Measurements from ENCODE around the gene ZNF668.
"Not testable (repeated sequence)": the region's sequence is repeated elsewhere in the genome, so short reads cannot be mapped to it uniquely, and the experiment has no call there.

Gene ZNF668

DNA sequence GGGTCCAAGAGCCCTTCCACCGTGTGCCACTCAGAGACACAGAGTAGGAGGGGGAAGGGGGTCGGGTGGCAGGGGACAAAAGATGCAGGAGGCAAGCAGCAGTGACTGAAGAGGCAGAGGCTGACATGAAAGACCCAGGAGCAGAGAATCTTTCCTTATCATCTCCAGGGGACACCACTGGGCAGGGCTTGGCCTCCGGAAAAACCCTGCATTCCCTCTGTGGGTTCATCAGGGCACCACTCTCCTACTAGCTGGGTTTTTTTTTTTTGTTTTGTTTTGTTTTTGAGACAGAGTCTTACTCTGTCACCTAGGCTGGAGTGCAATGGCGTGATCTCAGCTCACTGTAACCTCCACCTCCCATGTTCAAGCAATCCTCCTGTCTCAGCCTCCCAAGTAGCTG, 42.8 kb downstream of the ZNF668 start:
- H3K27ac ChIP-seq = no peak overlapping the region
- no peak for TF ChIP-seq ZFX (IDR thresholded peaks at IDR 0.05; ENCODE audit: borderline replicate concordance)
- TF ChIP-seq, protein P1, sequence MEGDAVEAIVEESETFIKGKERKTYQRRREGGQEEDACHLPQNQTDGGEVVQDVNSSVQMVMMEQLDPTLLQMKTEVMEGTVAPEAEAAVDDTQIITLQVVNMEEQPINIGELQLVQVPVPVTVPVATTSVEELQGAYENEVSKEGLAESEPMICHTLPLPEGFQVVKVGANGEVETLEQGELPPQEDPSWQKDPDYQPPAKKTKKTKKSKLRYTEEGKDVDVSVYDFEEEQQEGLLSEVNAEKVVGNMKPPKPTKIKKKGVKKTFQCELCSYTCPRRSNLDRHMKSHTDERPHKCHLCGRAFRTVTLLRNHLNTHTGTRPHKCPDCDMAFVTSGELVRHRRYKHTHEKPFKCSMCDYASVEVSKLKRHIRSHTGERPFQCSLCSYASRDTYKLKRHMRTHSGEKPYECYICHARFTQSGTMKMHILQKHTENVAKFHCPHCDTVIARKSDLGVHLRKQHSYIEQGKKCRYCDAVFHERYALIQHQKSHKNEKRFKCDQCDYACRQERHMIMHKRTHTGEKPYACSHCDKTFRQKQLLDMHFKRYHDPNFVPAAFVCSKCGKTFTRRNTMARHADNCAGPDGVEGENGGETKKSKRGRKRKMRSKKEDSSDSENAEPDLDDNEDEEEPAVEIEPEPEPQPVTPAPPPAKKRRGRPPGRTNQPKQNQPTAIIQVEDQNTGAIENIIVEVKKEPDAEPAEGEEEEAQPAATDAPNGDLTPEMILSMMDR (IDR thresholded peaks at IDR 0.05) = no peak

DNA sequence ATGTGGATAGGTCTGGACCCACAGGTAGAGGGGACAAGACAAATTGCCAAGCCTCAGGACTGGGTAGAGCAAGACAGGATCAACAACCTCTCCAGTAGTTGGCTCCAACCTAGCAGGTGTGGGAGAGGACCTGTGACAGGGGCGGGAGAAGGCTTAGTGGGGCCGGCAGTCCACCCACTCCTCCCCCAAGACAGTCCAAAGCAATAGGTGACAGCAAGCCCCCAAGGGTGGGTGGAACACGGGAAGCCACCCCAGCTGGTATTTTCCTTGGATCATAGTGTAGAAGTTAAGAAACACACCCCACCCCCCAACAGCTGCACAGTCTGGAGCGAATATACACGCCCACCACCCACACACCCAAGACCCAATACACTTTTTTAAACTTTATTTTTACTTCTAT, 44.8 kb downstream of the ZNF668 start:
- H3K27ac ChIP-seq = no peak overlapping the region
- TF ChIP-seq, protein P1 (IDR thresholded peaks at IDR 0.05) = no peak
- no peak for TF ChIP-seq ZFX (IDR thresholded peaks at IDR 0.05; ENCODE audit: borderline replicate concordance)

DNA sequence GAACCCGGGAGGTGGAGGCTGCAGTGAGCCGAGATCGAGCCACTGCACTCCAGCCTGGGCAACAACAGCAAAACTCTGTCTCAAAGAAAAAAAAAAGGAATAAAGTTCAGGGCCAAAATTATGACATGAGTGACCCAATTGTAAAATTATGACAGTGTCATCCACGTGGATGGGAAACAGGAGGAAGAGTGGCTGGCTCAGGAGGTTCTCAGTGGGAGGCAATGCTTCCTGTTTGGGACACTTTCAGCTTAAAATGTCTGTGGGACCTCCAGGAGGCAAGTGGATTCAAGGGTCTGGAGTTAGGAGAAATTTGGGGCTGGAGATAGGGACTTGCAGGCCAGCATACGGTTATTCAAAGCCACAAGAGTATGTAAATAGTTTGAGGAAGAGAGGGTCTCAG, 48.7 kb downstream of the ZNF668 start:
- no peak overlapping the region for H3K27ac ChIP-seq
- TF ChIP-seq ZFX (IDR thresholded peaks at IDR 0.05; ENCODE audit: borderline replicate concordance) = no peak
- TF ChIP-seq, protein P1 (IDR thresholded peaks at IDR 0.05) = no peak

DNA sequence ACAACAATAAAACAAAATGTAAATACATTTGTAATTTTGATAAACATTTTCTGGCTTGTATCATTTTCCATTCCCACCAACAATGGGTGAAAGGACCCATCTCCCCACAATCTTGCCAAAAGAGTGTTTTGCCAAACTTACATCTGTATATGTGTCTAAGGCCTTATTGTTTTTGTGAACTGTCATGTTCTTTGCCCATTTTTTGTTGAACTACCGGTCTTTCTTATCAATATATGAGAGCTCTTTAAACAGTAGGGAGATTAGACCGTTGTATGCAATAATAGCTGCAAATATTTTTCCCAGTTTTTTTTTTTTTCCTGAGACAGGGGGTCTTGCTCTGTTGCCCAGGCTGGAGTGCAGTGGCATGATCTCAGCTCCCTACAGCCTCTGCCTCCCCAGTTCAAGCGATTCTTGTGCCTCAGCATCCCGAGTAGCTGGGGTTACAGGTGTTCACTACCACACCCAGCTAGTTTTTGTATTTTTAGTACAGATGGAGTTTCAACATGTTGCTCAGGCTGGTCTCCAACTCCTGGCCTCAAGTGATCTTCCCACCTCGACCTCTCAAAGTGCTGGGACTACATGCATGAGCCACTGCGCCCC, 50.3 kb downstream of the ZNF668 start:
- H3K27ac ChIP-seq = no peak overlapping the region

DNA sequence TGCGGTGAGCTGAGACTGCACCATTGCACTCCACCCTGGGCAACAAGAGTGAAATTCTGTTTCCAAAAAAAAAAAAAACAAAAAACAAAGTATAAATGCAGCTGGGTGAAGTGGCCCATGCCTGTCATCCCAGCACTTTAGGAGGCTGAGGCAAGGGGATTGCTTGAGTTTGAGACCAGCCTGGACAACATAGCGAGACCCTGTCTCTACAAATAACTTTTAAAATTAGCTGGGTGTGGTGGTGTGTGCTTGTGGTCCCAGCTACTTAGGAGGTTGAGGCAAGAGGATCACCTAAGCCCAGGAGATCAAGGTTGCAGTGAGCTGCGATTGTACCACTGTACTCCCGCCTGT, 50.8 kb downstream of the ZNF668 start:
- H3K27ac ChIP-seq = no peak overlapping the region

More for the DNA sequence above, 50.3 kb downstream of the ZNF668 start:
- TF ChIP-seq, protein P1 (IDR thresholded peaks at IDR 0.05) = no peak
- TF ChIP-seq ZFX (IDR thresholded peaks at IDR 0.05; ENCODE audit: borderline replicate concordance) = no peak

DNA sequence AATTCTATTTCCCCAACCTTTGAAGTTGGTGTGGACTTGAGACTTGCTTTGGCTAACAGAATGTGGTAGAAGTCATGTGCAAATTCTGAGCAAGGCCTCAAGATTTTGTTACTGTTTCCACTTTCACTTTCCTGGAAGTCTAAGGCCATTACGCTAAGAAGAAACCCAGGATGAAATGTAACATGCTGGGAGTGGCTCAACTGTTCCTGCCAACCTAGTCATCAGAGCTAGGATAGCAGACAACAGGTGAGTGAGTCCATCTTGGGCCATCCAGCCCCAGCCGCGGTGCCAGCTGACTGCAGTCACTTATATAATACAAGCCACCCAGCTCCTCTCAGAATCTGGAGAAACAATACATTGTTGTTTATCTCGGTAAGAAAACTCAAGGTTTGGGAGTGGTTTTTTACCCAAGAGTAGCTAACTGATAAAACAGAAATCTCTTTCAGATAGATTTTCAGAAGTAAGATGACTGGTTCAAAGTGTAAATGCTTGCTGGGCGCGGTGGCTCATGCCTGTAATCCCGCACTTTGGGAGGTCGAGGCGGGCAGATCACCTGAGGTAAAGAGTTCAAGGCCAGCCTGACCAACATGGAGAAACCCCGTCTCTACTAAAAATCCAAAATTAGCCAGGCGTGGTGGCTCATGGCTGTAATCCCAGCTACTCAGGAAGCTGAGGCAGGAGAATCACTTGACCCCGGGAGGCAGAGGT, 51.3 kb downstream of the ZNF668 start:
- no peak for TF ChIP-seq ZFX (IDR thresholded peaks at IDR 0.05; ENCODE audit: borderline replicate concordance)
- TF ChIP-seq, protein P1 (IDR thresholded peaks at IDR 0.05) = no peak
- H3K27ac ChIP-seq = no peak overlapping the region

More for the DNA sequence above, 50.8 kb downstream of the ZNF668 start:
- TF ChIP-seq, protein P1 (IDR thresholded peaks at IDR 0.05) = no peak
- no peak for TF ChIP-seq ZFX (IDR thresholded peaks at IDR 0.05; ENCODE audit: borderline replicate concordance)

DNA sequence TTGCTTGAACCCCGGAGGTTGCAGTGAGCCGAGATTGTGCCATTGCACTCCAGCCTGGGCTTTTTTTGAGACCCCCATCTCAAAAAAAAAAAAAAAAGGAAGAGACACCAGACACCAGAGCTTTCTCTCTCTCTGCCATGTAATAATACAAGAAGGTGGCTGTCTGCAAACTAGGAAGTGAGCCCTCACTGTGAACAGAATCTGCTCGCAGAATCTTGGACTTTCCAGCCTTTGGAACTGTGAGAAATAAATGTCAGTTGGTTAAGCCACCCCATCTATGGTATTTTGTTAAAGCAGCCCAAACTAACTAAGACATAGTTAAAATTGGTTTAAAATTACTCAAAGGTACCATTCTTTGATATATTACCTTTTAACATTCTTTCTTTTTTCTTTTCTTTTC, 53.5 kb downstream of the ZNF668 start:
- H3K27ac ChIP-seq = no peak overlapping the region
- TF ChIP-seq ZFX (IDR thresholded peaks at IDR 0.05; ENCODE audit: borderline replicate concordance) = no peak
- TF ChIP-seq, protein P1 (IDR thresholded peaks at IDR 0.05) = no peak

DNA sequence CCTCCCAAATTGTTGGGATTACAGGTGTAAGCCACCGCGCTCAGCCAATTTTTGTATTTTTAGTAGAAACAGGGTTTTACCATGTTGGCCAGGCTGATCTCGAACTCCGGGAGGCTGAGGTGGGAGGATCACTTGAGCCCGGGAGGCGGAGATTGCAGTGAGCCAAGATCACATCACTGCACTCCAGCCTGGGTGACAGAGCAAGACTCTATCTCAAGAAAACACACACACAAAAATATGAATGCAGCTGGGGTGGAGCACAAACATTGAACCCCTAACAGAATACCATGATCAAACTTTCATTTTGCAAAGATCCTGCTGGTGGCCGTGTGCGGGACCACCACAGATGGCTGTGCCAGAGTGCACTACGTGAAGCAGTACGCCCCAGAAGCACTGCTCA, 56.3 kb downstream of the ZNF668 start:
- H3K27ac ChIP-seq = not testable (repeated sequence)

Measured in 22Rv1 (cell line).